GM12801 (cell line): ENCODE measurements around the gene PRKCZ.

Experiments used
- TF ChIP-seq, protein P1 (sequence below): IDR thresholded peaks from one replicate; pipeline ENCODE4 v1.5.1; 2011; ENCODE audit warnings: control low read depth; ENCODE audit not compliant: insufficient read length; ENCODE audit errors: extremely low read depth

The PRKCZ gene

DNA sequence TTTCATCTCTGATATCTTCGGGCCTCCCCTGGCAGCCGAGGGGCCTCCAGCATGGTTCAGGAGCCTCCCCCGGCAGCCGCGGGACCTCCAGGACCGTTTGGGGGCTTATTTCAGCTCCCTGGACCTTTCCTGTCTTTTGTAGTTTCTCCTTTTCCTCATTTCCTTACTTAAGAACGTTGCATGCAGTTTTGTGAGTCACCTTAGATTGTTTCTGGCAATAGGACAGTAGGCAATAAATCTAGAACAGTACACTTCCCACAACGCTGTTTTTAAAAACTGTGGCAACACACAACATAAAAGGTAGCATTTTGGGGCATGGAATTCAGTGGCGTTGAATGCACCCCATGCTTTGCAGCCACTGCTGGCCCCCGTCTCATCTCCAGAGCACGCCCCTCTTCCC is 120.0 kb downstream of the PRKCZ start:
- TF ChIP-seq, protein P1, sequence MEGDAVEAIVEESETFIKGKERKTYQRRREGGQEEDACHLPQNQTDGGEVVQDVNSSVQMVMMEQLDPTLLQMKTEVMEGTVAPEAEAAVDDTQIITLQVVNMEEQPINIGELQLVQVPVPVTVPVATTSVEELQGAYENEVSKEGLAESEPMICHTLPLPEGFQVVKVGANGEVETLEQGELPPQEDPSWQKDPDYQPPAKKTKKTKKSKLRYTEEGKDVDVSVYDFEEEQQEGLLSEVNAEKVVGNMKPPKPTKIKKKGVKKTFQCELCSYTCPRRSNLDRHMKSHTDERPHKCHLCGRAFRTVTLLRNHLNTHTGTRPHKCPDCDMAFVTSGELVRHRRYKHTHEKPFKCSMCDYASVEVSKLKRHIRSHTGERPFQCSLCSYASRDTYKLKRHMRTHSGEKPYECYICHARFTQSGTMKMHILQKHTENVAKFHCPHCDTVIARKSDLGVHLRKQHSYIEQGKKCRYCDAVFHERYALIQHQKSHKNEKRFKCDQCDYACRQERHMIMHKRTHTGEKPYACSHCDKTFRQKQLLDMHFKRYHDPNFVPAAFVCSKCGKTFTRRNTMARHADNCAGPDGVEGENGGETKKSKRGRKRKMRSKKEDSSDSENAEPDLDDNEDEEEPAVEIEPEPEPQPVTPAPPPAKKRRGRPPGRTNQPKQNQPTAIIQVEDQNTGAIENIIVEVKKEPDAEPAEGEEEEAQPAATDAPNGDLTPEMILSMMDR, result no peak

GRCh38 chr1:2172012-2172411 is 121.8 kb downstream of the PRKCZ start:
- TF ChIP-seq, protein P1, result no peak

DNA sequence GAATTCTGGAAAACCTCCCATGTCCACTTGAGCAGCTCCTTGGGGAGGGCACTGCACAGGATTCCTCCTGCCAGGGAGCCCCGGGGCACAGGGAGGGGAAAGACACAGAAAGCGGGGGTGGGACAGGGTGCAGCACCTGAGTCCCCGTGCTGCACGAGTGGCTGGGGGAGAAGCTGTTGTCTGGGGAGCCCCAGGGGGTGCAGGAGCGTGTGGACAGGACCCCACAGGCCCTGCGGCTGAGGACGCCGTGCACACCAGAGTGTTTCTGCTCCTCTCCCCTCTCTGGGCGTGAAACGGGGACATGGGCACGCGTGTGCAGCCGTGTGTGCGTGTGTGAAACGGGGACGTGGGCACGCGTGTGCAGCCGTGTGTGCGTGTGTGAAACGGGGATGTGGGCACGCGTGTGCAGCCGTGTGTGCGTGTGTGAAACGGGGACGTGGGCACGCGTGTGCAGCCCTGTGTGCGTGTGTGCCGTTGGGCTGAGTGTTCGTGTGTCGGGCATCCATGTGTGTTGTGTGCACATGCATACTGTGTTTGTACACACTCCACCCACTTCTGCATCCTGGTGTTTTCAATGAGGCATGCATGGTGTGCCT is 122.4 kb downstream of the PRKCZ start:
- TF ChIP-seq, protein P1, result no peak

DNA sequence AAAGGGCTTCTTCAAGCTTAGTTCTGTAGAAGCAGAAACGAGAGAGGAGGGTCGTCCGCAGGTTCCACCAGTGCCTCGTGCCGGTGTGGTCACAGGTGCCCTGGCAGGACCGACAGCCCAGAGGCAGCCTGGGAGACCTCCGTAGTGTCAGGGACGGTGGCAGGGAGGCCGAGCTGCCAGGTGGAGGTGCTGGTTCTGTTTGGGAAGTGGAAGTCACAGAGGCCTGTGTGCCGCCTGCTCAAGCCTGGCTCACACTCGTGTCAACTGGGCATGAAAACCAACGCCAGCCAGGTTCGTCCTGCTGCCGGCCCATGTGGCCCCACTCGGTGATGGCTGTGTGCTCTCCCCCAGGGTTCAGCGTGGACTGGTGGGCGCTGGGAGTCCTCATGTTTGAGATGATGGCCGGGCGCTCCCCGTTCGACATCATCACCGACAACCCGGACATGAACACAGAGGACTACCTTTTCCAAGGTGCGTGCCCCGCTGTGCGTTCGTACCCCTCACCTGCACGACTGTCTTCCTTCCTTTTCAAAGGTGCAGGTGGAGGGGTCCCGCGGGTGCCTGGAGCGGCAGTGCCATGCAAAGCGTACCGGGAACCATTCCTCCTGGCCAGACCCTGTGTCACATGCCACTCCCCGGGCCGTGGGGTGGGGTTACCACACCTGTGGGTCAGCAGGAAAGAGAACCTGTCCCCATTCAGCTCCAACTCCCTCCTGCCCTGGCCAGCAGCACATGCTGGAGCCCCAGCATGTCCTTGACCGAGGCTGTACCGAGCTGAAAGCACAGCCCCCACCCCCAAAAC is 123.5 kb downstream of the PRKCZ start:
- TF ChIP-seq, protein P1, result no peak

DNA sequence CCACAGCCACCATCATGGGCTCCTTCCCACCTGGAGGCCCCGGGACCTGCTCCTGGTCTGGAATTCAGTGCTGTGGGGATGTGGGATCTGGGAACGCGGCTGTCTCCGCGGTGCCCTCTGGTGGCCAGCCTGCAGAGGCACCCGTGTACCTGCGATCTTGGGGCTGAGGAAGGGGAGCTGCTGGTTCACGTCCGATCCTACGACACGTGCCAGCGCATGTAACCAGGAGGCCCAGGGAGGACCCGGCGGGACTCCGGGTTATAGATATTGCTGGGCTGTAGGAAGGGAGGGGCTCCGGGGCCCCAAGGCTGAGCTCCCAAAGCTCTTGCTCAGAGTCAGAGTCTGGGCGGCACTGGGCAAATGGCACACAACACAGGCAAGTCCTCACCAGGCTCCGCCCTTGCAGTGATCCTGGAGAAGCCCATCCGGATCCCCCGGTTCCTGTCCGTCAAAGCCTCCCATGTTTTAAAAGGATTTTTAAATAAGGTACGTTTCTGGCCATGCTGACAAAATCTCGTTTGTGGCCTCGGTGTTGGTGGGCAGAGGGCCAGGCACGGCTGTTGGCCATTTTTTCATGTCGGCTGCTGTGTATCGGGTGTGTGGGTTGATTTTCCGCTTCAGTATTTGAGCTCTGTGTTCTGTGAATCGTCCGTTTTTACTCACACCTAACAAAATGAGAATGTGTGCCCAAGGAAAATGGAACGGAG is 124.3 kb downstream of the PRKCZ start:
- TF ChIP-seq, protein P1, result no peak

DNA sequence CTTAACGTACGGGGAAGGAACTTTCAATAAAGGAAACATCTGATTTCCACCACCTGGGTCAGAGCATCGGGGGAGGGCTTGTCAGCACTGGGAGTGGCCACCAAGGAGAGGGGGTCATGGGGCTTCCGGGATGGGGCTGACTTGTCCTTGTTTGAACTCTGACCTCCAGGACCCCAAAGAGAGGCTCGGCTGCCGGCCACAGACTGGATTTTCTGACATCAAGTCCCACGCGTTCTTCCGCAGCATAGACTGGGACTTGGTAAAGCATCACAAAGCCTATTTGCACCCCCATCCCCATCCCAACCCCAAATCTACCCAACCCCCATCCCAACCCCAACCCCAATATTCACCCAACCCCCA is 124.8 kb downstream of the PRKCZ start:
- TF ChIP-seq, protein P1, result no peak

DNA sequence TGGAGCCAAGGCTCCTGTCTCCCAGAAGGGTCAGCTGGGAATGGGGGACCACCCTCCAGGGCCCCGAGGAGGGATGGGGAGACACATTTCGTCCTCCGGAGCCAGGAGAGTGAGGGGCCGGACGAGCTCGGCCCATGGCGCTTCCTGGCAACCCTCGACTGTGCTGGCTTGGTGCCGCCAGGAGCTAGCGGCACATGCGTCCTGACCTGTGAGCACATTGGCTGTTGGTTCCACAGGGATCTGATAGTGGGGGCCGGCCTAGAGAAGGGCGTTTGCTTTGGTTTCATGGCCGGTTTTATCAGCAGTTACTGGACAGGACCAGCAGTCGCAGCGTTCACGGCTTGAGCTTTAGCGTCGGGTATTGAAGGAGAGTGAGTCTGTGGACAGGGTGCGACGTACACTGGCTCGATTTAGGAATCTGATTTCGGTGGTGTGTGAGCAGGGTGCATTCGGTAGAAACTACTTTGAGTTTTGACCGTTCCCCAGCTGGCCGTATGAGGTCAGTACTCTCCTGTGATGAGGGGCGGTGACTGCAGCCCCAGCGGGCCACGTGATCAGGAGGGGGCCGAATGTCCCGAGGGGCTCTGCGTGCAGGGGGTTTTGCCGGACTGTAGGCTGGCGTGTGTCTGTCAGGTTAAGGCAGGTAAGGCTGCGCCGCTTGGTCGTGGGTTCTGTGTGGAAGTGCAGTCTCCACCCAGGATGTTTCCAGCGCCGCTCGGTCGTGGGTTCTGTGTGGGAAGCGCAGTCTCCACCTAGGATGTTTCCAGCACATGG is 125.7 kb downstream of the PRKCZ start:
- TF ChIP-seq, protein P1, result no peak
